Fibroblast of lung (primary cell): Measurements from ENCODE around the gene COL1A1. TPM values are rescaled to one million over a fixed set of nuclear protein-coding genes. Genes with fewer than 3 reads are reported as not detected.

Source experiments
- DNase-seq, 2 donors: peaks; one replicate each; pipeline versions ENCODE4 v3.0.0 to v3.0.0-alpha.2; 2010; ENCODE audit warnings: low read depth in 2 of 2
- H2AFZ ChIP-seq: 2 replicates; pipeline ENCODE4 v1.5.1; 2012; ENCODE audit warnings: low read length, control low read depth, inconsistent platforms
- H3K27ac ChIP-seq: 2 replicates; pipeline ENCODE4 v1.5.1; 2011; ENCODE audit warnings: low read length, control low read depth; ENCODE audit not compliant: insufficient read depth
- H3K27me3 ChIP-seq: 2 replicates; pipeline ENCODE4 v1.5.1; 2011; ENCODE audit warnings: mild to moderate bottlenecking, low read length; ENCODE audit not compliant: control insufficient read depth, insufficient read depth
- H3K36me3 ChIP-seq: 2 replicates; pipeline ENCODE4 v1.5.1; 2011; ENCODE audit warnings: low read length; ENCODE audit not compliant: control insufficient read depth, insufficient read depth
- H3K4me1 ChIP-seq: 2 replicates; pipeline ENCODE4 v1.5.1; 2011; ENCODE audit warnings: low read length; ENCODE audit not compliant: control insufficient read depth, insufficient read depth; ENCODE audit errors: extremely low read depth
- H3K4me2 ChIP-seq: 2 replicates; pipeline ENCODE4 v1.5.1; 2011; ENCODE audit warnings: low read length, control low read depth; ENCODE audit not compliant: insufficient read depth; ENCODE audit errors: extremely low read depth
- H3K4me3 ChIP-seq, 4 experiments: fragments of 200-600 bp in 1 of 4; sonication (generic) in 1 of 4; replicated peaks in 1 of 4; 2 replicates each; pipeline ENCODE4 v1.5.1; 2011 to 2016; ENCODE audit warnings: low read length in 4 of 4, low read depth in 3 of 4, mild to moderate bottlenecking in 3 of 4, control low read depth in 2 of 4, inconsistent platforms in 1 of 4, mixed read lengths in 1 of 4; ENCODE audit not compliant: insufficient read depth in 1 of 4; ENCODE audit errors: control extremely low read depth in 1 of 4
- H3K79me2 ChIP-seq: 2 replicates; pipeline ENCODE4 v1.5.1; 2012; ENCODE audit warnings: mild to moderate bottlenecking, low read length, inconsistent platforms; ENCODE audit not compliant: control insufficient read depth, insufficient read depth
- H3K9ac ChIP-seq: 2 replicates; pipeline ENCODE4 v1.5.1; 2011; ENCODE audit warnings: mild to moderate bottlenecking, low read length, control low read depth; ENCODE audit not compliant: insufficient read depth
- H3K9me3 ChIP-seq: 2 replicates; pipeline ENCODE4 v1.5.1; 2012; ENCODE audit warnings: low read depth, low read length; ENCODE audit not compliant: control insufficient read depth, insufficient read depth
- H4K20me1 ChIP-seq: 2 replicates; pipeline ENCODE4 v1.5.1; 2011; ENCODE audit warnings: low read length; ENCODE audit not compliant: control insufficient read depth, insufficient read depth; ENCODE audit errors: extremely low read depth
- EZH2 ChIP-seq: IDR thresholded peaks from 2 replicates; pipeline ENCODE4 v1.5.1; 2012; ENCODE audit warnings: low read length, control low read depth, mild to moderate bottlenecking; ENCODE audit errors: missing control alignments
- polyA plus RNA-seq, 2 donors: library from polyadenylated mRNA; depleted of rRNA in 1 of 2; stranded (reverse) in 1 of 2; unstranded in 1 of 2; fragments of >200 nt; gene quantifications; 2 replicates each; pipeline ENCODE4 v1.2.1, GENCODE V29; 2011 to 2012; ENCODE audit warnings: missing spikeins in 1 of 2
- total RNA-seq: library from RNA; depleted of rRNA; stranded (reverse); fragments of >200 nt; gene quantifications from 2 replicates; pipeline ENCODE4 v1.2.1, GENCODE V29; 2014
- TF ChIP-seq, protein P1 (sequence below), 2 donors: IDR thresholded peaks in 1 of 2; conservative IDR thresholded peaks in 1 of 2; 1 replicate in 1 of 2; 2 replicates in 1 of 2; pipeline ENCODE4 v1.5.1; 2011 to 2012; ENCODE audit warnings: low read length in 2 of 2, control low read depth in 1 of 2, inconsistent platforms in 1 of 2, low read depth in 1 of 2, mild to moderate bottlenecking in 1 of 2

The COL1A1 gene
- total and polyA plus RNA-seq, 2 donors (not counting 1 experiment from before 2014, with no cell fraction given): 541 to 584 TPM

DNA sequence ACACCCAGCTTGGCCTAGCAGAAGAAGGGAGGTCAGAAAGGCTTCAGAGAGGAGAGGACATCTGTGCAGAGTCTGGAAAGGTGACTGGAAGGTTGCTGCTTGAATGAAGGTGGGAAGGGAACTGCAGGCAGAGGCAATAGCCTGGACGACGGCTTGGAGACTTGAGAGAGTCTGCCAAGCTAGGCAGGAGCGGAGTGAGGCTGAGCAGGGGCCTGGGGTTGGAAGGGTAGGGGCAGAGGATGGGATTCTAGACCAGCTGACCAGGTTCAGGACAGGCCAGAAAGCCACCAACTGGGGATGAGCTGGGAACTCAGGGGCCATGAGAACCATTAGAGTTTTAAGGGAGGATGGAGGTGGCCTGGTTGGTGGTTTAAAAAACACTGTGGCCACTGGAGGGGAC is 36.0 kb downstream of the COL1A1 start:
- Histone ChIP-seq H2AFZ (no peak overlapping the region), H3K4me3 (no peak overlapping the region), H3K79me2 (no peaks in the 10 kb centered on the region), H3K36me3 (no peaks in the 10 kb centered on the region), H3K9me3 (no peaks in the 10 kb centered on the region), H3K4me1 (peaks cover 9% of the 10 kb centered on the region), H3K27me3 (no peaks in the 10 kb centered on the region), H4K20me1 (no peaks in the 10 kb centered on the region), H3K9ac (no peak overlapping the region), H3K27ac (no peak overlapping the region), H3K4me2 (no peak overlapping the region)
- DNase-seq: no peak
- TF ChIP-seq EZH2: no peak
- TF ChIP-seq, protein P1, sequence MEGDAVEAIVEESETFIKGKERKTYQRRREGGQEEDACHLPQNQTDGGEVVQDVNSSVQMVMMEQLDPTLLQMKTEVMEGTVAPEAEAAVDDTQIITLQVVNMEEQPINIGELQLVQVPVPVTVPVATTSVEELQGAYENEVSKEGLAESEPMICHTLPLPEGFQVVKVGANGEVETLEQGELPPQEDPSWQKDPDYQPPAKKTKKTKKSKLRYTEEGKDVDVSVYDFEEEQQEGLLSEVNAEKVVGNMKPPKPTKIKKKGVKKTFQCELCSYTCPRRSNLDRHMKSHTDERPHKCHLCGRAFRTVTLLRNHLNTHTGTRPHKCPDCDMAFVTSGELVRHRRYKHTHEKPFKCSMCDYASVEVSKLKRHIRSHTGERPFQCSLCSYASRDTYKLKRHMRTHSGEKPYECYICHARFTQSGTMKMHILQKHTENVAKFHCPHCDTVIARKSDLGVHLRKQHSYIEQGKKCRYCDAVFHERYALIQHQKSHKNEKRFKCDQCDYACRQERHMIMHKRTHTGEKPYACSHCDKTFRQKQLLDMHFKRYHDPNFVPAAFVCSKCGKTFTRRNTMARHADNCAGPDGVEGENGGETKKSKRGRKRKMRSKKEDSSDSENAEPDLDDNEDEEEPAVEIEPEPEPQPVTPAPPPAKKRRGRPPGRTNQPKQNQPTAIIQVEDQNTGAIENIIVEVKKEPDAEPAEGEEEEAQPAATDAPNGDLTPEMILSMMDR (conservative IDR thresholded peaks at IDR 0.05 in 1 of 2, IDR thresholded peaks at IDR 0.05 in 1 of 2; ENCODE audit: low read depth in 1 of 2, low read length in 2 of 2): no peak

DNA sequence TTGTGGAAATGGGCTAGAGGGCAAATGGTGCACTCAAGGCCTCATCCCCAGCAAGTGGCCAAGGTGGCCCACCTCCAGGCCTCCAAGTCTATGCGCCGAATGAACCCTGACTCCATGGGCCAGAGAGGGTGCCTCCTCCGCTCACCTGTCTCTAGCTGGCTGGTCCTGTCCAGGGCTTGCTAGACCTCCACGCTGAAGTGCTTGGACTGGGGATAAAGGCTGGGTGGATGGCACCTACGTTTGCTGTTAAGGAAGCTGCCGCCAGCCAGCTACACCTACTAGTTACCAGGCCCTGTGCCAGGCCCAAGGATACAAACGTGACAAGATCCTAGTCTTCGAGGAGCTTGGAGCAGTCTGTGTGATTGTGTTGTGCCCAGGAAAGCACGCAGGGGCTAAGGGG is 36.4 kb downstream of the COL1A1 start:
- no peaks in the 10 kb centered on the region for H4K20me1 ChIP-seq
- DNase-seq: no peak
- no peaks in the 10 kb centered on the region for H3K27me3 ChIP-seq
- no peaks in the 10 kb centered on the region for H3K79me2 ChIP-seq
- no peak overlapping the region for H2AFZ ChIP-seq
- H3K4me2 ChIP-seq: no peak overlapping the region
- H3K36me3 ChIP-seq: no peaks in the 10 kb centered on the region
- TF ChIP-seq, protein P1 (conservative IDR thresholded peaks at IDR 0.05 in 1 of 2, IDR thresholded peaks at IDR 0.05 in 1 of 2; ENCODE audit: low read depth in 1 of 2, low read length in 2 of 2): no peak
- H3K4me1 ChIP-seq: peaks cover 9% of the 10 kb centered on the region
- no peak overlapping the region for H3K9ac ChIP-seq
- H3K4me3 ChIP-seq: no peak overlapping the region
- H3K27ac ChIP-seq: no peak overlapping the region
- H3K9me3 ChIP-seq: no peaks in the 10 kb centered on the region

DNA sequence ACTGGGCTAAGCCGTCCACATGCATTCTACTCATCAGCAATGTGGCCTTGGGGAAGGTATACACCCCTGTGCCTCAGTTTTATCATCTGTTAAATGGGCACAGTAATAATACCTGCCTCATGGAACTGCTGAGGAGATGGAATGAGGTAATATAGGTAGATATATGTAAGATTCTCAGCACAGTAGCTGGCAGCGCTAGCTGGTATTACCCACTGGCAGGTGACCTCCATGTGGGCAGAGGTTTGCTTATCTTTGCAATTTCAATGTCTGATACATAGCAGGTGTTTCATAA is 36.8 kb downstream of the COL1A1 start:
- Histone ChIP-seq H2AFZ (no peak overlapping the region), H3K27me3 (no peaks in the 10 kb centered on the region), H3K4me1 (peaks cover 9% of the 10 kb centered on the region), H3K9ac (no peak overlapping the region), H3K27ac (no peak overlapping the region), H3K4me2 (no peak overlapping the region), H3K79me2 (no peaks in the 10 kb centered on the region), H3K9me3 (no peaks in the 10 kb centered on the region), H3K4me3 (no peak overlapping the region), H3K36me3 (no peaks in the 10 kb centered on the region), H4K20me1 (no peaks in the 10 kb centered on the region)
- TF ChIP-seq EZH2: no peak
- TF ChIP-seq, protein P1 (conservative IDR thresholded peaks at IDR 0.05 in 1 of 2, IDR thresholded peaks at IDR 0.05 in 1 of 2; ENCODE audit: low read depth in 1 of 2, low read length in 2 of 2): no peak
- no peak for DNase-seq
